Measurements from ENCODE around the gene ZNF487. TPM values are rescaled to one million over a fixed set of nuclear protein-coding genes. Genes with fewer than 3 reads are reported as not detected.

ZNF487 gene
- total RNA-seq, 1 donor from 2014 or later: 5.6 TPM

GRCh38 chr10:43411536-43411935 lies 25.4 kb upstream of the ZNF487 start:
- no peak for DNase-seq
- intact Hi-C loops (cut with DNase I): no loop called here

GRCh38 chr10:43415544-43415943 lies 21.4 kb upstream of the ZNF487 start:
- H3K4me1 ChIP-seq: peaks cover 5% of the 10 kb centered on the region
- no peaks in the 10 kb centered on the region for H3K36me3 ChIP-seq
- intact Hi-C loops (cut with DNase I): no loop called here
- no peak for DNase-seq
- H3K4me3 ChIP-seq: no peak overlapping the region
- H3K9me3 ChIP-seq: no peaks in the 10 kb centered on the region
- TF ChIP-seq CTCF (IDR thresholded peaks at IDR 0.05): no peak
- H3K27me3 ChIP-seq: no peaks in the 10 kb centered on the region
- no peak for ATAC-seq
- H3K27ac ChIP-seq: no peak overlapping the region

More at GRCh38 chr10:43411536-43411935, 25.4 kb upstream of the ZNF487 start:
- no peak for TF ChIP-seq CTCF (IDR thresholded peaks at IDR 0.05)
- Histone ChIP-seq H3K27ac (no peak overlapping the region), H3K4me3 (no peak overlapping the region), H3K36me3 (no peaks in the 10 kb centered on the region), H3K9me3 (no peaks in the 10 kb centered on the region), H3K4me1 (no peaks in the 10 kb centered on the region), H3K27me3 (no peaks in the 10 kb centered on the region)
- no peak for ATAC-seq

GRCh38 chr10:43417950-43418768 lies 18.8 kb upstream of the ZNF487 start:
- Histone ChIP-seq H3K36me3 (no peaks in the 10 kb centered on the region), H3K4me3 (no peak overlapping the region), H3K4me1 (peaks cover 8% of the 10 kb centered on the region), H3K27ac (peak overlapping the region; percentile 66), H3K27me3 (no peaks in the 10 kb centered on the region), H3K9me3 (no peaks in the 10 kb centered on the region)
- TF ChIP-seq CTCF (IDR thresholded peaks at IDR 0.05): no peak
- intact Hi-C loops (cut with DNase I): no loop called here
- DNase-seq (no peak), ATAC-seq (no peak)

- no peak for ATAC-seq
- Histone ChIP-seq H3K9me3 (no peaks in the 10 kb centered on the region), H3K4me3 (peak overlapping the region; percentile 72), H3K27ac (peak overlapping the region; percentile 100), H3K27me3 (no peaks in the 10 kb centered on the region), H3K36me3 (no peaks in the 10 kb centered on the region), H3K4me1 (peaks cover 8% of the 10 kb centered on the region)
- DNase-seq: no peak
- intact Hi-C loops (cut with DNase I): no loop called here
- no peak for TF ChIP-seq CTCF (IDR thresholded peaks at IDR 0.05)
These were observed 16.9 kb upstream of the ZNF487 start for GRCh38 chr10:43419997-43420368.

GRCh38 chr10:43420369-43421200 lies 16.3 kb upstream of the ZNF487 start:
- Histone ChIP-seq H3K4me3 (peak overlapping the region; percentile 72), H3K4me1 (peaks cover 8% of the 10 kb centered on the region), H3K27ac (peak overlapping the region; percentile 100), H3K9me3 (no peaks in the 10 kb centered on the region), H3K36me3 (no peaks in the 10 kb centered on the region), H3K27me3 (no peaks in the 10 kb centered on the region)
- TF ChIP-seq CTCF (IDR thresholded peaks at IDR 0.05): peak; percentile 25
- DNase-seq (peak; percentile 95), ATAC-seq (peak; percentile 97)
- intact Hi-C loops (cut with DNase I): no loop called here
